Spleen (tissue), 11 donors: ENCODE measurements around the gene ITM2C. TPM values are rescaled to one million over a fixed set of nuclear protein-coding genes. Genes with fewer than 3 reads are reported as not detected.
A peak's percentile ranks its signal among the peaks of the same experiment; 100 is the strongest.

Experiments used
- DNase-seq: peaks from one replicate; pipeline ENCODE4 v3.0.0-alpha.2; 2020
- H3K27ac ChIP-seq, 8 donors: fragments of 200-600 bp; sonication (generic) in 7 of 8; 1 replicate in 4 of 8; 2 replicates in 4 of 8; pipeline versions ENCODE4 v1.5.0 to v1.8.0; 2016 to 2021; ENCODE audit warnings: inconsistent platforms in 4 of 8, mild to moderate bottlenecking in 4 of 8, moderate library complexity in 1 of 8
- H3K27me3 ChIP-seq, 7 donors: fragments of 200-600 bp; sonication (generic) in 6 of 7; replicated peaks in 1 of 7; 1 replicate in 4 of 7; 2 replicates in 3 of 7; pipeline versions ENCODE4 v1.5.0 to v1.8.0; 2016 to 2021; ENCODE audit warnings: inconsistent platforms in 3 of 7, mild to moderate bottlenecking in 1 of 7
- H3K36me3 ChIP-seq, 6 donors: fragments of 200-600 bp; sonication (generic) in 5 of 6; 1 replicate in 4 of 6; 2 replicates in 2 of 6; pipeline versions ENCODE4 v1.5.0 to v1.8.0; 2016 to 2021; ENCODE audit warnings: inconsistent platforms in 2 of 6
- H3K4me1 ChIP-seq, 6 donors: fragments of 200-600 bp; sonication (generic) in 5 of 6; 1 replicate in 3 of 6; 2 replicates in 3 of 6; pipeline versions ENCODE4 v1.5.0 to v1.8.0; 2016 to 2021; ENCODE audit warnings: inconsistent platforms in 3 of 6
- H3K4me3 ChIP-seq, 8 donors: fragments of 200-600 bp; sonication (generic) in 7 of 8; 1 replicate in 4 of 8; 2 replicates in 4 of 8; pipeline versions ENCODE4 v1.5.0 to v1.8.0; 2016 to 2021; ENCODE audit warnings: inconsistent platforms in 4 of 8, mild to moderate bottlenecking in 4 of 8, moderate library complexity in 2 of 8
- H3K9me3 ChIP-seq, 8 donors: fragments of 200-600 bp; sonication (generic) in 7 of 8; 1 replicate in 4 of 8; 2 replicates in 4 of 8; pipeline versions ENCODE4 v1.5.0 to v1.8.0; 2016 to 2021; ENCODE audit warnings: inconsistent platforms in 4 of 8
- POLR2A ChIP-seq, 3 donors: fragments of 450-650 bp; IDR thresholded peaks; one replicate each; pipeline ENCODE4 v1.5.1; 2017; ENCODE audit warnings: antibody characterized with exemption in 3 of 3, mild to moderate bottlenecking in 1 of 3
- POLR2AphosphoS5 ChIP-seq, 3 donors: sonication (generic); formaldehyde crosslinking; IDR thresholded peaks; one replicate each; pipeline ENCODE4 v1.5.1; 2017; ENCODE audit warnings: antibody characterized with exemption in 3 of 3
- WGBS, 5 donors: extraction: QIAGEN DNeasy Blood & Tissue Kit in 3 of 5; methylation state at CpG; one replicate each; pipeline versions ENCODE4 v1.1.5 to v1.1.7; 2013 to 2018; 5-methylcytosine and 5-hydroxymethylcytosine counted together
- intact Hi-C: fragments of 100-400 bp; cut with DNase I; formaldehyde crosslinking; loops from one replicate; pipeline ENCODE4 v1.15.0; 2023; ENCODE audit warnings: low total_unique reads
- polyA plus RNA-seq, 3 donors: library from polyadenylated mRNA; stranded (reverse); fragments of 200-250 nt; gene quantifications; one replicate each; pipeline ENCODE4 v1.2.1, GENCODE V29; 2013
- total RNA-seq, 7 donors: library from RNA; depleted of rRNA in 3 of 7; stranded (reverse); fragments of >200 nt in 3 of 7; fragmentation: NEBNext Ultra II Directional in 4 of 7; extraction: Animal tissue kit (Norgen Biotek cat#: 25700) in 4 of 7; gene quantifications; one replicate each; pipeline versions ENCODE4 v1.1.0 to v1.2.1, GENCODE V29; 2016 to 2021
- TF ChIP-seq, protein P1 (sequence below), 11 experiments: fragments of 200-600 bp in 7 of 11; fragments of 450-650 bp in 4 of 11; sonication (generic) in 4 of 11; IDR thresholded peaks in 8 of 11; conservative IDR thresholded peaks in 3 of 11; 1 replicate in 7 of 11; 2 replicates in 4 of 11; pipeline versions ENCODE4 v1.4.0 to v1.8.0; 2016 to 2021; ENCODE audit warnings: antibody characterized with exemption in 11 of 11, inconsistent platforms in 4 of 11, mild to moderate bottlenecking in 1 of 11
- donor health status: healthy with polysubstance abuse.
- donor health status: DM: no; HTN: no; CAD: no; lungs with moderate emphysema.
- donor health status: DM: no; HTN: no; CAD: no.
- donor health status: Bipolar disorder and iron deficiency.
- donor health status: healthy.
- donor health status: DM: no; HTN: no; CAD: no.
- donor health status: DM: yes; HTN: yes; CAD: no.

ITM2C gene
- total and polyA plus RNA-seq, 10 donors, result 58.5 to 150 (median 93.7) TPM

- H3K9me3 ChIP-seq, result no peaks in the 10 kb centered on the region
- TF ChIP-seq, protein P1, sequence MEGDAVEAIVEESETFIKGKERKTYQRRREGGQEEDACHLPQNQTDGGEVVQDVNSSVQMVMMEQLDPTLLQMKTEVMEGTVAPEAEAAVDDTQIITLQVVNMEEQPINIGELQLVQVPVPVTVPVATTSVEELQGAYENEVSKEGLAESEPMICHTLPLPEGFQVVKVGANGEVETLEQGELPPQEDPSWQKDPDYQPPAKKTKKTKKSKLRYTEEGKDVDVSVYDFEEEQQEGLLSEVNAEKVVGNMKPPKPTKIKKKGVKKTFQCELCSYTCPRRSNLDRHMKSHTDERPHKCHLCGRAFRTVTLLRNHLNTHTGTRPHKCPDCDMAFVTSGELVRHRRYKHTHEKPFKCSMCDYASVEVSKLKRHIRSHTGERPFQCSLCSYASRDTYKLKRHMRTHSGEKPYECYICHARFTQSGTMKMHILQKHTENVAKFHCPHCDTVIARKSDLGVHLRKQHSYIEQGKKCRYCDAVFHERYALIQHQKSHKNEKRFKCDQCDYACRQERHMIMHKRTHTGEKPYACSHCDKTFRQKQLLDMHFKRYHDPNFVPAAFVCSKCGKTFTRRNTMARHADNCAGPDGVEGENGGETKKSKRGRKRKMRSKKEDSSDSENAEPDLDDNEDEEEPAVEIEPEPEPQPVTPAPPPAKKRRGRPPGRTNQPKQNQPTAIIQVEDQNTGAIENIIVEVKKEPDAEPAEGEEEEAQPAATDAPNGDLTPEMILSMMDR (IDR thresholded peaks at IDR 0.05 in 8 of 11, conservative IDR thresholded peaks at IDR 0.05 in 3 of 11), result no peak
- no peak for TF ChIP-seq POLR2AphosphoS5 (IDR thresholded peaks at IDR 0.05)
- TF ChIP-seq POLR2A (IDR thresholded peaks at IDR 0.05), result no peak
- H3K4me3 ChIP-seq, result no peak overlapping the region
- no peaks in the 10 kb centered on the region for H3K27me3 ChIP-seq
- H3K36me3 ChIP-seq, result peaks cover 0 to 10% (median 0%) of the 10 kb centered on the region in 6 donors
- H3K27ac ChIP-seq, result no peak overlapping the region
- intact Hi-C loops, result no loop called here
- H3K4me1 ChIP-seq, result peaks cover 0 to 22% (median 1%) of the 10 kb centered on the region in 6 donors
- DNase-seq, result peak; percentile 53
- WGBS, 5 donors, result 91 to 95% (median 93%) methylated on average over 16 of the region's 16 CpGs
These were observed 42.8 kb downstream of the ITM2C start for GRCh38 chr2:230907361-230908091.

- Histone ChIP-seq H3K27me3 (no peaks in the 10 kb centered on the region), H3K9me3 (no peaks in the 10 kb centered on the region), H3K4me3 (no peak overlapping the region), H3K27ac (no peak overlapping the region), H3K36me3 (peaks cover 0 to 10% (median 0%) of the 10 kb centered on the region in 6 donors), H3K4me1 (peaks cover 0 to 23% (median under 1%) of the 10 kb centered on the region in 6 donors)
- WGBS, 5 donors, result 62 to 87% (median 76%) methylated on average over 5 to 6 of the region's 6 CpGs
- DNase-seq, result peak; percentile 67
- intact Hi-C loops, result no loop called here
- TF ChIP-seq POLR2AphosphoS5 (IDR thresholded peaks at IDR 0.05) (no peak), POLR2A (IDR thresholded peaks at IDR 0.05) (no peak)
- TF ChIP-seq, protein P1 (IDR thresholded peaks at IDR 0.05 in 8 of 11, conservative IDR thresholded peaks at IDR 0.05 in 3 of 11), result no peak
These were observed 43.4 kb downstream of the ITM2C start for GRCh38 chr2:230908092-230908594.

DNA sequence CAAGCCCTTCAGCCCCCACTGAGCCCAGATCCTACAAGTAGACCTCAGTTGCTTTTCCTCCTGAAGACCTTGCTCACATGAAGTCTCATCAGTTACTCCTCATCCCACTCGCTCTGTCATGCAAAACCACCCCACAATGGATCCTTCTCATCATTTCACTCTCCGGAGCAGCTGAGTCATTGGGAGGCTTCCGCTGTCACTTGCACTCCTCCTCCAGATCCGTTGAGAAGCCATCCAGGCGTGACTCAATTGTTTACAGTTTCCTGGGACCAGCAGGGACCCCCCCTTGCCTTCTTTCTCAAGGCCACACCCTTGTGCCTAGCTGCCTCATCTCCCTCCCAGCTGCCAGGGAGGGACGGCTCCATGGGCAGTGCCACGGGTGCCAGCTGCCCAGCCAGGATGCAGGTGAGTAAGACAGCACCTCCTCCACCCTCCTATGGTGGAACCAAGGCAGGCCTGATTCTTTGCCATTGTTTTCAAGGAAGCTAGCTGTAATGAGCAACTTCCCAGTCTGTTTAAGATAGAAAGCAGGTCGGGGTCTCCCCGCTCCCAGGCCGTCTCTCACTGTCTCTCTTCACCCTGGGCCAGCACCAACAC, 44.0 kb downstream of the ITM2C start:
- H3K27me3 ChIP-seq, result no peaks in the 10 kb centered on the region
- 62 to 81% (median 66%) methylated on average over 10 of the region's 10 CpGs for WGBS, 5 donors
- intact Hi-C loops, result no loop called here
- H3K4me1 ChIP-seq, result peaks cover 0 to 27% (median 3%) of the 10 kb centered on the region in 6 donors
- peak; percentile 62 for DNase-seq
- H3K4me3 ChIP-seq, result no peak overlapping the region
- H3K36me3 ChIP-seq, result peaks cover 0 to 10% (median 0%) of the 10 kb centered on the region in 6 donors
- no peaks in the 10 kb centered on the region for H3K9me3 ChIP-seq
- no peak overlapping the region for H3K27ac ChIP-seq
- TF ChIP-seq, protein P1 (IDR thresholded peaks at IDR 0.05 in 8 of 11, conservative IDR thresholded peaks at IDR 0.05 in 3 of 11), result no peak
- TF ChIP-seq POLR2A (IDR thresholded peaks at IDR 0.05) (no peak), POLR2AphosphoS5 (IDR thresholded peaks at IDR 0.05) (no peak)
